GM19023 (cell line): Measurements from ENCODE around the gene RASGEF1B.
"Not testable (repeated sequence)": the region's sequence is repeated elsewhere in the genome, so short reads cannot be mapped to it uniquely, and the experiment has no call there.

Experiments used
- ATAC-seq: cut with Tn5 transposase; IDR thresholded peaks from one replicate; pipeline ENCODE4 v1.9.1; 2021; ENCODE audit warnings: mild to moderate bottlenecking, moderate library complexity; ENCODE audit not compliant: unreplicated experiment

Gene RASGEF1B

GRCh38 chr4:81432825-81433224 lies 38.9 kb downstream of the RASGEF1B start:
- no peak for ATAC-seq

- no peak for ATAC-seq
These were observed 39.7 kb downstream of the RASGEF1B start for GRCh38 chr4:81431971-81432370.

- ATAC-seq: no peak
These were observed 42.1 kb downstream of the RASGEF1B start for GRCh38 chr4:81429607-81430006.

DNA sequence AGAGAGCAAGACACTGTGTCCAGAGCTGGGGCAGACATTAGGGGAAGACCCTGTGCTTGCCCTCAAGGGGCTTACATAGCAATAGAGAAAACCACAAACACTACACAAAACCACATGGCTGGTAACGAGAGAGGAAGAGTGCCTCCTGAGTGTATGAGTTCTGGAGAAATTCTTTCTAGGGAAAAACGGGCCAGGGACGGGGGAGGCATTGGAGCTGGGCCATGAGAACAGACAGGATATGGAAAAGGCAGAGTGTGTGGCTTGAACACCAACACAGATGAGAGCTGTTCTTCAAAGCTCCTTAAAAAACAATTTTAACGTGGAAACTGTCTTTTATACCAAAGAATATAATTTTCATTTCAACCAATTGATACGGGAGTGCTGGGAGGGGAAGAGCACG lies 42.7 kb downstream of the RASGEF1B start:
- no peak for ATAC-seq

DNA sequence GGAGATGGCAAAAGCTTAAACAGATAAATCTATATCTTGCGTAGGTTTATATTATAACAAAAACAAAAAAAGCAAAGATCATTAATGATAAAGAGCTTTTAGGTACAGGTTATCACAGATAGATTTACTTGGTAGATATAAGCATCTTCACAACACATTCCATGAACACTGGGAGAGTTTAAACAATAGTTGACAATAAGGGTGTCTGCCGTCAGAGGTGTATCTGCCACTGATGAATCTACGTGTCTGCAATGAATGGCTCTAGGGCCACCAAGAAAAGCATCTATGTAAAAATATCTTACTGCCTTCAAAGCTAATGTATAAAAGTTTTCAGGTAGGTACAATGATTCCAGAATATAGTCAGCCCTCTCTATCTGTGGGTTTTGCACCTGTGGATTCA lies 43.7 kb downstream of the RASGEF1B start:
- ATAC-seq: no peak

DNA sequence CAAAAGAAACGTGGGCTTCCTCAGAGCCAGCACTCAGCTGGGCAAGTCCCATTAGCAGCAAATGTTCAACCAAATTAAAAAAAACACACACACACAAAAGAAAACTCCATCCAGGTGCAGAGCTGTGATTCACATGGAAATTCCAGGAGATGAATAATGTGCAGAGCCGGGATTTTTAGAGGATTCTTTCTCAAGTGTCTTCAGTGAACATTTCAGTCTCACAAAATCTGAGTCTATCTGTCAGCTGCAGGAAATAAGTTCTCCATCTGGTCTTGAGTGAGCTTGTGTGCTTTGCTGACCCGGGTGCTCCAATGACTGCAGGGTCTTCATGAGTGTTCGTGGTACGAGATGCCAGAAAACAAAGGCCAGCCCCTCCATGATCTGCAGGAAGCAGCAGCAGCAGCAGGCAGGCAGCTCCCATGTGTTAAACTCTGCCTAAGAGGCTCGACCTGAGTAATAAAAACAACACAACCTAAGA lies 44.3 kb downstream of the RASGEF1B start:
- ATAC-seq: no peak

DNA sequence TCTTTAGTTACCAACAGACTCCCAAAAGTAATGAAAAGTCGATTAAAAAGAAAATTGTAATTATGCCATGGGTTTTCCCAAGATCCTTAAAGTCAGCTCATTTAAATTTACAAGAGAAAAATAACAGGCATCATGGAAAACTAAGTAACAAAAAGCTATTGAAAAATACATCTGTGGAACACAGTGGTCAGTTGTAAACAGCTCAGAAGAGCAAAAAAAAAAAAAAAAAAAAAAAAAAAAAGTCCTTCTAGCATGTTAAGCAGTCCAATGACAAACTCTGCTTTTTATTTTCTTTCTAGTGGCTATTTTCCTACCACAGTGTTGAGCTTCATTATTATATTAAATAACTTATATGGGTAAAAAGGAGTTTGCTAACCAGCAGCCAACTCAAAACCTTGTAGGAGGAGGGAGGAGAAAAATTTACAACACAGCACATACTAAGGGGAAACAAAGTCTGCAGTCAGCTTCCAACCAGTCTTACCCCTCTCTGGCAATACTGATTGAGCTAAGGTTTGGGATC lies 44.9 kb downstream of the RASGEF1B start:
- ATAC-seq: no peak

GRCh38 chr4:81424816-81425755 lies 46.6 kb downstream of the RASGEF1B start:
- ATAC-seq: no peak

GRCh38 chr4:81424336-81424735 lies 47.4 kb downstream of the RASGEF1B start:
- ATAC-seq: no peak

DNA sequence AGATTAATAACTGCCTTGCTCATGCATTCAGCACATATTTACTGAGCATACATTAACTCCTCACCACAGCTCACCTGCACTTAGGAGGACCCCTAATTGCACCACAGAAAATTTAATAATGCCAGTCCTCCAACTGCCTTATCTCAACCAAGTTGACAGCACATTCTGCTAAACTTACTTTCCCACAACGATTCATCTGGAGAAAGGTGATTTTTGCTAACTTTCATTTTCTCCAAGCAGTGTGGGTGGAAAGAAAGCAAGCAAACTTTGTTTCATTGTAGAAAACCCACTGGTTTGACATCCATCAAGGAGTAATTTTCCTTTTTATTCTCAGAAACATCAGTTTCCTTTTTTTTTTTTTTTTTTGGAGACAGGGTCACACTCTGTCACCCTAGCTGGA lies 49.1 kb downstream of the RASGEF1B start:
- ATAC-seq: no peak

DNA sequence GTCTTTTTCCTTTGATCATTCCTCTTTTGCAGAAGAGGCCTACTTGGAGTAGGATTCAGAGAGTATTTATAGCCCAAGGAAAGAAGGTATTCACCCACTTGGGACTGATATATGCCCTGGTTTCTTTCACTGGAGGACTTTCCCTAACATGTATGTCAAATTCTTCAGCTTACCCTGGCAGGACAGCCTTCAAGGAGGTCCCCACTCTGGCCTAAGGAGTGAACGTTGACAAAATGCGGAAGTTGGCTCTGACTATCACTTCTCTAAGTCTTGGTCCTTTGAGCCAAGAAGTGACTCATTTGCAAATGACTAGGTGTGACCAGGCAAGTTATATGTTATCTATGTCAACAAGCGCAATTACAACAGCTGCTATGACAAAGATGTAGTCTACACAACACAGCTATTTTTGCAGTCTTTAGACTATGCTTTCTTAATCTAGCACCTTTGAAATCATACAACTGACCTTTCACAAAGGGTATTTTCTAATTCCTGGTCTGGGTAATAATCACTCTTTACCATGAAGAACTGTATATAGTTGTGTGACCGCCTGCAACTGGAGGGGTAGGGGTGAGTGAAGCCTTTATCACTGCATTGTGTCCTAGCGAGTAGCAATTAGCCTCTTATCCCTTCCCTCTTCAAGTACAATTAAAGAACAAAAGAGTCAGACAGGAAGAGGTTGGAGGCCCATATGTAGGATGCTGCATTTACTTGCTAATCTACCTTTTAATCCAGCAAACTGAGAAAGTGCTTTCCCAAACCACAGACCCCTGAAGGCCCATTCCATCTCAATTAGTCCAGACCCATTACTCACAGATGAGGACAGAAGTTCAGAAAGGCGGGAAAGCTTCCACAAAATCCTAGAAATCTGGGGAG lies 50.1 kb downstream of the RASGEF1B start:
- ATAC-seq: peak; percentile 98

GRCh38 chr4:81418572-81418971 lies 53.1 kb downstream of the RASGEF1B start:
- ATAC-seq: no peak

DNA sequence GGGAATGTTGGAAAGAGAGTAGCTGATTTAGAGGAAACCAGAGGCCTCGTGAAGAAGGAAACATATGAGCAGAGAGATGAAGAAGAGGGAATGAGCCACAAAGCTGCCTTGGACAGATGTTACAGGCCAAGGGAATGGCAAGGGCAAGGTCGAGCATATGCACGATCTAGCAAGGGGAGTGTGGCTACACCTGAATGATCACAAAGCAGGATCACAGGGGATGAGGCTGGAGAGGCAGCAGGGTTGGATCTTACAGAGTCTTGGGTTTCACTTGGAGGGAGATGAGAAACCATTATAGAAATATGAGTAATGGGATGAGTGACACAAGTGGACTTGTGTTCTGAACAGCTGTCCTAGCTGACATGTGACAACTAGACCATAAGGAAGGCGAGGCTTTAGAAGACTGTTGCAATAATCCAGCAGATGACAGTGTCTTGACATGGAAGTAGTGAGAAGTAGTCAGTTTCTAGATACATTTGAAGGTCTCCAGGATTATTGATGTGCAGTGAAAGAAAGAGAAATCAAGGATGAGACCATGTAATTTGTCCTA lies 58.7 kb downstream of the RASGEF1B start:
- no peak for ATAC-seq

DNA sequence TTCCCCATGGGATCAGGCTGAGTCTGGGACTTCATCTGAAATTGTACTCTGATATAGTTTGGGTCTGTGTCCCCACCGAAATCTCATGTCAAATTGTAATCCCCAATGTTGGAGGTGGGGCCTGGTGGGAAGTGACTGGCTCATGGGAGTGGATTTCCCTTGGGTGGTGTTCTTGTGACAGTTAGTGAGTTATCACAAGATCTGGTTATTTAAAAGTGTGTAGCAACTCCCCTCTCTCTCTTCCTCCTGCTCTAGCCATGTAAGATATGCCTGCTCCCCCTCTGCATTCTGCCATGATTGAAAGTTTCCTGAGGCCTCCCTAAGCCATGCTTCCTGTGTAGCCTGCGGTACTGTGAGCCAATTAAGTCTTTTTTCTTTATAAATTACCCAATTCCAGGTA lies 61.0 kb downstream of the RASGEF1B start:
- ATAC-seq: no peak

DNA sequence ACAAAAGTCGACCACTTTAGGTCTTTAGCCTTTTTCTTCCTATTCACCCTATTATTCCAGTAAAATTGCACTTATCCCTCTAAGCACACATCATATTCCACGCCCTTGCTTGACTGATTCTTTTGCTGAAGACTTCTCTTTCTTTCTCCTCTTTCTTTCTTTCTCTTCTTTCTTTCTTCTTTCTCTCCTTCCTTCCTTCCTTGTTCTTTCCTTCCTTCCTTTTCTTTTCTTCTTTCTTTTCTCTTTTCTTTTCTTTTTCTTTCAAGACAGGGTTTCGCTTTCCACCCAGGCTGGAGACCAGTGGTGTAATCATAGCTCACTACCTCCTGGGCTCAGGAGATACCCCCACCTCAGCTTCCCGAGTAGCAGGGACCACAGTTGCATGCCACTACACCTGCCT lies 61.9 kb downstream of the RASGEF1B start:
- no peak for ATAC-seq

- no peak for ATAC-seq
These were observed 63.4 kb downstream of the RASGEF1B start for GRCh38 chr4:81408341-81408740.

GRCh38 chr4:81407726-81408125 lies 64.0 kb downstream of the RASGEF1B start:
- ATAC-seq: no peak

DNA sequence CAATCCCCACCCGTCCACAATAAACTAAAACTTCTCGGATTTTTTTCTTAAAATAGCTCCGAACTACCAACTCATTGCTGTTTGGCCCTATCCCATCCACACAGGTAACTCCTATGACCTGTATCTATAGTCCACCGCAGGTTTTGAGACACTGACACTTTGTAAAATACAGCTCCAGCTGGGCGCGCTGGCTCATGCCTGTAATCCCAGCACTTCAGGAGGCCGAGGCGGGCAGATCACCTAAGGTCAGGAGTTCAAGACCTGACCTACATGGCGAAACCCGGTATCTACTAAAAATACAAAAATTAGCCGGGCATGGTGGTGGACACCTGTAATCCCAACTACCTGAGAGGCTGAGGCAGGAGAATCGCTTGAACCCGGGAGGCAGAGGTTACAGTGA lies 65.2 kb downstream of the RASGEF1B start:
- ATAC-seq: not testable (repeated sequence)

- ATAC-seq: peak; percentile 62
These were observed 65.8 kb downstream of the RASGEF1B start for GRCh38 chr4:81405900-81406401.

GRCh38 chr4:81404741-81405140 lies 67.0 kb downstream of the RASGEF1B start:
- no peak for ATAC-seq

- no peak for ATAC-seq
These were observed 67.4 kb downstream of the RASGEF1B start for GRCh38 chr4:81404294-81404693.
